HG02588 (cell line): ENCODE measurements around the gene AIPL1.

Source experiments
- ATAC-seq: cut with Tn5 transposase; IDR thresholded peaks from one replicate; pipeline ENCODE4 v1.9.1; 2021; ENCODE audit warnings: mild to moderate bottlenecking, moderate library complexity; ENCODE audit not compliant: unreplicated experiment

Gene AIPL1

DNA sequence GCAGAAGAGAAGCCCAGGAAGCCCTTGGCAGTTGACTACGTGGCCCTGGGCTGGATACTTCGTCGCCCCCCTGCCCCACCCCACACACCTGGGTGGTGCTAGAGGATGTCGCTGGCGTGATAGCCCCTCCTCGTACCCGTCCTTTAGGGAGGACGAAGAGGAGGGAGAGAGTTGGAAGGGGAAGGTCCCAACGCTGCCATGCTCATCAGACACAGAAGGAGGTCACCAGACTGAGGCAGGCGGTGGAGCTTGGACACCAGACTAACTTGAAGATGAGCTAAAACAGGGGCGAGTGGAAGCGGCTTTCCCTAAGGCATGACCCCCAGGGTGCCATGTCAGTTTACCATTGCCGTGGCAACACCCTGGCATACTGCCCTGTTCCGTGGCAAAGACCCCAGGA is 11.0 kb downstream of the AIPL1 start:
- ATAC-seq: no peak

DNA sequence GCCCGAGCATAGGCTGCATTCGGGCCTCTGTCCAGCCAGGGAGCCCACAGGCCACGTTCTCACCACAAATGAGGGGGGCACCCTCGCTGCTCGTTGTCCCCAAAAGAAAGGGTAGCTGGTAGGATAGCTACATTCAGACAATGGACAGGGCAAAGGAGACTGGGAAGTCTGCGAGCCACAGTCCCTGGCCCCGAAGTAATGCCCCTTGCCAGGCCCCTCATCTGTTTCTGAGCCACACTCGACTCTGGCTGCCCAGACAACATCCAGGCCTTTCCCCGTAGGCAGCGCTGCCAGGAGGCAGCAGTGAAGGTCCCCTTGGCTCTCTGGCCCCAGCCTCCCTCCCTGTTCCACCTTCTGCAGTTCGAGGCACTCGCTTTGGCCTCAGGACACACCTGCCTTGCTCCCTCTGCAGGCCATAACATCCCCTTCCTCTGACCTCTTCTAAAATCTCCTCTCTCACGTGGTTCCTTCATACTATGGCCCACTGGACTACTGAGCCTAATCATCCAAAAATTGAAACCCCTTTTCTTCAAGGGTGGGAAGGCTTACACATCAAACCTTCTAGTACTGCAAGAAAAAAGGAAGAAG is 12.2 kb downstream of the AIPL1 start:
- no peak for ATAC-seq

DNA sequence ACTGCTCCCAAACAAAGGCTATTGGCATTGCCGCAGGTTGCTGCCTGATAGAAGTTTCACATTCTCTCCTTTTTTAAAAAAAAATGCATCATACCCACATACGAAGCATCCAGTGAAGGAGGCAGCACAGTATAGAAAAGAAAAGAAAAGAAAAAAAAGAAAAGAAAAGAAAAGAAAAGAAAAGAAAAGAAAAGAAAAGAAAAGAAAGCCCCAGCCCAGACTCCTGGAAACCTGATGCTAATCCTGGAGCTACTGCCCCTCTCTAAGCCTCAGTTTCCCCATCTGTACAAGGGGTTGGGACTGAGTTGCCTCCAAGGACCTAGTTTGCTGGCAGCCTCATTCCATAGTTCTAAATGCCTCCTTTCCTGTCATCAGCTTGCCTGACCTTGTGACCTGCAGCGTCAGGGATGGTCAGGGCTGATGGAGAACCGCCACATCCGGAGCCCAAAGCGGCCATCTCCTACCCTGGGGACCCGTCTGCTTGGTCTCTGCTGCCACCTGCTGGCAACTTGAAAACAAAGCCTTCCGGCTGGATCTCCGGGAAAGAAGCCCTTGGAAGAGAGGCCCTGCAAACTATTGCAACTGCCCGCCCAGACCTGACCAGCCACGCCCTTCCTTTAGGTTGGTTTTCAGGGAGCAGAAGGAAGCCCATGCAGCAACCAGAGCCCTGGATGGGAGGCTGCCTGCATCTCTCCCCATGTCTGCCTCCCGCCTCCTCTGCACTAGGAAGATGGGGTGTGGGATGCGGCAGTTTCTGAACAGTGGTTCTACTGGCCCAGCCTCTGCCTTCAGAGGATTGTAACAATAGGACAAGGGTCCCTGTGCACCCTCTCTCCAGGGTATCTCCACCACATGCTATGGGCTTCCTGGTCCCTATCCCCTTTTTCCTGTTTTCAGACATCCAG is 13.0 kb downstream of the AIPL1 start:
- ATAC-seq: no peak

DNA sequence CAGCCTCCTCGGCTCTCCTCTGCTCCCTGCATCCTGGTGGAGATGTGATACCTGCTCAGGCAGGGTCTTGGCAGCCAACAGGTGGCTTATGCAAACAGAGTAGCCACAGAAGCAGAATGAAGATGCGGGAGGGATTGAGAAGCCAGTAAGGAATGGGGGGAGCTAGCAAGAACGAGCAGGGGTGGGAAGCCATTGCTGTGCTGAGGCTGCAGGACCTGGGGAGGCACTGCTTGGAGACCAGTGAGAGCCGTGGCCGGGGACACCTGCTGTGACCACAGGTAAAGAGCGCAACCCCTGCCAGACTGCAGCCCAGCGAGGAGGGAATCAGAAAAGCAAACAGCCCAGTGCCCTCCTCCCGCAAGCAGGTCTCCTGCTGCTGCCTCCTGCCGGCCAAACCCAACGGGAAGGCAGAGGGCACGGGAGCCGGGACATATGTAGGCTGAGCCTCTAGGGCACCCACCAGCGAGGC is 14.7 kb downstream of the AIPL1 start:
- ATAC-seq: no peak

DNA sequence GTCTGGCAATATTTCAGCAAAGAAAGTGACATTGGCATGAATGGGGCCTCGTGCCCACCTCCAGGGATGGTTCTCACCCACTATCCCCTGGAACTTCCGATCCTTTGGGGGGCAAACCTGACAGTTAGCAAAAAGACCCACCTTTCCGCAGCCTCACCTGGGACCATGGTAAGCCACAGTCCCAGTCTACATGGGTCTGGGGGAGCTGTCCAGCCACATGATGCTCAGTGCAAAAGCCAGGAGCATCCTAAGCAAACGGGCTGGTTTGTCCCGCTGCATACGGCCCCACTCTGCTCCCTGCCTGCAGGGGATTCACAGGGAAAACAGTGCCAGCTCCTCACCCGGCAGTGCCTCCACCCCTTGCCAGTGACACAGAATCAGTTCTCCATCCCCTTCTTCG is 19.3 kb downstream of the AIPL1 start:
- ATAC-seq: no peak

DNA sequence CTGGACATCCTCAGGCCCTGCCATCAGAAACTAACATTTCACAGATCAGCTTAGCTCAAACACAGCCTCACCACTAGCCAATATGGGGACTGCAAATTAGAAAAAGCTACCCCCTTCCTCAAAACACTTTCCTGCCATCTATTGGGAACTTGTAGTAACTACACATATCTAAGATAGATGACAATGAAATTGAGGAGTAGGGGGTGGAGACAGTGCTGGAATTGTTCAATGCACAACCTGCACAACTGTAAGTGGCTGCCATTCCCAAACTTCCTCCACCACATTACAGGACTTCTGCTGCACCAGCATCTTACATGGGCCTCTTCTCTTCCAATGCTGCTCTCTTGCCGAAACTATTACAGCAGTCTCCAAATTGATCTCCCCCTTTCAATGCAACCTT is 21.9 kb downstream of the AIPL1 start:
- ATAC-seq: no peak

DNA sequence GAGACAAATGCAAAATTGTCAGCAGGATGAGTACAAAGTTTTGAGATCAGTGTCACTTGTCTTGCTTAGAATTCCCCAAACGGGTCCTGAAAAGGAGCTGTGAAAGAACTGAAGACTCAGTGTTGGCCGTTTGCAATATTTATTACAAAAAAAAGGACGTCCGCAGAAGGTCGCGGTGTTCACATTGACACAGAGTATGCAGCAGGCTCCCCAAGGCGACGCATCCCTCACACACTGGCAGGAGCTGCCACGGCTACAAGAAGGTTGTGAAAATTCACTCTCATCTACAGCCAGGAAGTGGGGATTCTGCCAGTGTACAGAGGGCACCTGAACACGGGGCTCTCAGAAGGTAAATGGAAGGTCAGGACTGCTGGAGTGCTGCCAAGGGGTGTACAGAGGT is 26.2 kb downstream of the AIPL1 start:
- ATAC-seq: no peak

DNA sequence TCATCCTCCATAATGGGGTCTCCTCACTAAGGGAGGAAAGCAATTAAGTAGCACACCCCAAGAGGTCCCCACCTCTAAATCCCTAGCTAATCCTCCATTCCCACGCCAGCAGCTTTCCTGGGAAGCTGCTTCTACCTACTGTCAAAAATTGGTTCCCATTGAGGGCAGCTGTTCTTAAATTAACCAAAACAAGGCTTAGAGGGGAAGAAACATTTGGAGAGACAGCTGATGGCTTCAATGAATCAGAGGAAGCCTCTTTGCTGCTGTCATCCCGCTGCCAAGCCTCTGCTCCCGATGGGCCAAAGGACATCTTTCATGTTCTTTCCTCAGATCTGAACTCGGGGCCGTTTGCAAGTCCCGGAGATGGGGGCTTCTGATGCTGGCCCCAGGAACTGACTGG is 26.6 kb downstream of the AIPL1 start:
- no peak for ATAC-seq

DNA sequence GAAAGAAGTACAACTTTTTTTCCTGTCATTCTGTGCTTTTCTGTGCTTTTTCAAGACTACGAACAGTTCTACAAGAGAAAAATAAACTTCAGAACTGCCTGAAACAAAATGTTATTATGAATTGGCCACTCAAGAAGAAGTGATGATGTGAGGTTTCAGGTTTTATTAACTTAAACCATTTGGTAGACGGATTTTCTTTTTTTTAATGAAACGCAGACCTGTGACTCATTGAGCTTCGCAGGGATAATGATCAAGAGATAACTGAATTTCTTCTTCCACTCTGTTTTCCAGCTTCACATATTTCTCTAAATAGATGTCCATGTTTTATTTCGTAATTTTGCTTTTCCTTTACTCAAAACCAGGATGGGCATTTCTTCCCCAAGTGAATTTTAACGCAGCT is 32.7 kb downstream of the AIPL1 start:
- no peak for ATAC-seq

DNA sequence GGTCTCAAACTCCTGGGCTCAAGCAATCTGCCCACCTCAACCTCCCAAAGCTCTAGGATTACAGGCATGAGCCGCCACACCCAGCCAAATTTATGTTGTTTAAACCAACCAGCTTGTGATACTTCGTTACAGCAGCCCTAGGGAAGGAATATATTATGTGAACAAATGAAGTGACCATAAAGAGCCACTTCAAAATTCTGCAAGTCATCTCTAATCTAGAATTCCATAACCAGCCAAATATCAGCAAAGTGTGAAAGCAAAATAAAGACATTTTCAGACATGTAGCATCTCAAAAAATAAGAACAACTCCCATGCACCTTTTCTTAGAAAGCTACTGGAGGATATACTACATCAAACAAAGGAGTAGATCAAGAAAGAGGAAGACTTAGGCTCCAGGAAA is 36.0 kb downstream of the AIPL1 start:
- ATAC-seq: no peak

DNA sequence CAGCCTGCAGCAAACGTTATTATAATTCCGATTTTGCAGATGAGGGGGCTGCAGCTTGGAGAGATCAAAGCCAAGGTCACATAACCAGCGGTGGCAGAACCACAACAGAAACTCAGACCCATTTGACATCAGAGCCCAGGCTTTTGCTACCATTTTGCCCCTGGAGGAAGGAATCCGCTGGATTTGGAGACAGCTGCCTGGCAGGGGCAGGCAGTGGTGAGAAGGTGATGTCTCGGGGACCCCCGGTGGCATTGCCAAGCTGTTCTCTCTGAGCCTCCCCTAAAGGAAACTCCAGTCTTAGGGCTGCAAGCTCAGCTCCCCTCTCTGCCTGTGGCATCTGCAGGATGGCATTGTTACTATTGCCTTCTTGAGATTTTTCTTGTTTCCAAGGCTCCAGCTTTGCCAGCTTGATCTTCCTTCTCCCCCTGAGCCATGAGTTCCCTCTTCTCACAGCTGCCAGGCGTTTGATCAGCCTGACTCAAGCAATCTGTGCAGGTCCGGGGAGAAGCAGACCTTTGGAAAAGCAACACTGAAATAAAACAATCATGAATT is 40.8 kb downstream of the AIPL1 start:
- ATAC-seq: no peak

DNA sequence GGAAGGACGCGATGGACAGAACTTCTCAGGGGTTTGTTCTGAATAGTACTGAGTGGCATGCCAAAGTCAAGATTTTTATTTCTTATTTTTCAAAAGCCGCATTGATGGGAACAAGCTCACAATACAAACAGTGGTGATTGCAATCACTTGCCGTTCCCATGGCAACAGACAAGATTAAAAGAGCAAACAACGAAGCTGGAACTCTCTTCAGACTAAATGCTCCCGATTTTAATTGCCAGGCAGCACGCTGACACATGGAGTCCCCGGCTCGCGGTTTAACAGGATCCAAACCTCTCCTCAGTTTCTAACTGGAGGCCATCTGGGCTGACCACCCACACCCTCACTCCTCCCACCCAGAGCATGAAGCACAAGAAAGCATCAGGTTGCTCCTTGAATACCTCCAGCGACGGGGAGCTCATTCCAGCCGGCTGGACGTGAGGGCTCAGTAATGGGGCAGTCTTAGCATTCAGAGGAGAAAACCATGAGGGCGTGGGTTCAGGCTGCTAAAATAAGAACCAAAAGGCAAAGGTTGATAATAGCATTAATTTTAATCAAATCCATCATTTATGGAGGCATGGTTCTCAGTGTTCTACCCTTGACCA is 41.5 kb downstream of the AIPL1 start:
- ATAC-seq: no peak

DNA sequence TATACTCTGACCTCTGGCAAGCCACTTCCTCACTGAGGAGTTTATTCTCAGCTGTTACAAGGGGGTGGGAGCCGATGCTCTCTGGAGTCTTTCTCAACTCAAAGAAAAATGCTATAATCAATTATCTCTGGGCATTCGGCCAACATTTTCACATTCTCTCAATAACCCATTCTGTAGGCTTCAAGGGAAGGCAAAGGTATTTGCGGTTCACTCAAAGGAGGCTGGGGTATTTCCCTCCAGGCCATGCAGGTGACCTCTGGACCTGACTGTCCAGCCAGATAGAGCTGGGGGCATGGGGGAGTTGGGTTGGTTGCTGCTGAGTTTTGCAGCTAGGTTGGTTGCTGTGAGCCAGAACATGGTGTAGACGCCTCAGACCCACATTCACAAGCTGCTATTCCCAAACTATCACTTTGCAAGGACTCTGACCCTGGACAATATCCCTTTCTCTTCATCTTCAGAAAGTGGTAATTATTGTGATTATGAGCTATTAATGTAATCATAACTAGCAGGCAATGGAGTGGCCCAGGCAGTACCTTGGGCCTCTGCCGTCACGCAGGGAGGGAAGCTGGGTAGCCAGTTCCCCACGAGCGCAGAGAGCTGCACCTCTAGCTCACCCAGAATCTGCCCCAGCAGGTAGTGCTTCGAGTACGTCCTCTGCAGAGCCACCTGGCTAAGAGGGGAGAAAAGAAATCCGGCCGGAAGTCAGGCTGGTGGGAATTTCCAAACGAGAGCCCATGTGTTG is 42.1 kb downstream of the AIPL1 start:
- no peak for ATAC-seq

DNA sequence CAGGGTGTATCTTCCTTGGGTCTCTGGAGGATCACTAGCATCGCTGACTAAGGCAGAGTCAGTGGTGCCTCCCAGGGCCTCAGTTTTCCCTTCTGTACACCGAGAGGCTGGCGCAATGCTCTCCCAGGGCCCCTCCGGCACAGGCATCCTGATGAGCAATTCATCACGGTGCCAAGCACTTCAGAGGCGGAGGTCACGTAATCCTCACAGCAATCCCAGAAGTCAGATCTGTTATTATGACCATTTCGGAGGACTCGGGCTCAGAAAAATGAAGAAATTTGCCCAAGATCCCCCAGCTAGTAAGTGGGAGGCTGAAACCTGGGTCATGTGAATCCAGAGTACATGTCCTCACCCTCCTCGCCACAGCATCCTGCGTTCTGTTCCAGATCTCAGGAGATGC is 46.5 kb downstream of the AIPL1 start:
- ATAC-seq: no peak

DNA sequence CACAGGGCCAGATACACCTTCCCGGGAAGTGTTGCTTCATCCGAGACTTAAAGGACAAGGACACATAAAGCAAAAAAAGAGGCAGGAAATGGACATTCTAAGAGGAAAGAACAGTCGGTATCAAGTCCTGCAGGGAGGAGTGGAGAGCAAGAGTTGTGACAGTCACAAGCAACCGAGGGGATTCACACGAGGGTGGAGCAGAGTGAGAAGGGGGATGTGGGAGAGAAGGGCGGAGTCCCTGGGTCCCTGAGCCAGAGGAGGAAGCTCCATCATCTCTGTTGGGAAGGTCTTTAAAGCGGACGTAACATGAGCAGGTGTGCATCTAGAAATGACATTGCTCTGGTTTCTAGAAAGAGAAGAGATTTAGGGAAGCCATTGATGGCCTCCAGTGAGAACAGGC is 47.1 kb downstream of the AIPL1 start:
- ATAC-seq: no peak

DNA sequence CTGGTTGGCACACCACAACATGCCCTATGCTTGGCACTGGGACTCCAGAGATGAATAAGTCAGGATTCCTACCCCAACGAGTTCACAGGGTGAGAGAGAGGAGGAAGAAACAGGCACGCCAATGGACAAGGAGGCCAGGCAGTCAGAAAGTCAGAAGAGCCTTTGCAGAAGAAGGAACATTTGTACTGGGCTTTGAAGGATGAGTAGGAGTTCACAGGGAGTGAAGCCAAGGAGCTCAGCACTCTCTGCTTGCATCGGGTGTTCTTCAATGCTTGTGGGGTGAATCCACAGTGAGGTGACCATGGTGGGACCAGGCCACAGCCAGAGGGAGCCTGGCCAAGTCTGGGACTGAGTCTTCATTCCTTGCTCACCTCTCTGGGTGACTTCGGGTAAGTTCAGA is 47.5 kb downstream of the AIPL1 start:
- ATAC-seq: no peak

DNA sequence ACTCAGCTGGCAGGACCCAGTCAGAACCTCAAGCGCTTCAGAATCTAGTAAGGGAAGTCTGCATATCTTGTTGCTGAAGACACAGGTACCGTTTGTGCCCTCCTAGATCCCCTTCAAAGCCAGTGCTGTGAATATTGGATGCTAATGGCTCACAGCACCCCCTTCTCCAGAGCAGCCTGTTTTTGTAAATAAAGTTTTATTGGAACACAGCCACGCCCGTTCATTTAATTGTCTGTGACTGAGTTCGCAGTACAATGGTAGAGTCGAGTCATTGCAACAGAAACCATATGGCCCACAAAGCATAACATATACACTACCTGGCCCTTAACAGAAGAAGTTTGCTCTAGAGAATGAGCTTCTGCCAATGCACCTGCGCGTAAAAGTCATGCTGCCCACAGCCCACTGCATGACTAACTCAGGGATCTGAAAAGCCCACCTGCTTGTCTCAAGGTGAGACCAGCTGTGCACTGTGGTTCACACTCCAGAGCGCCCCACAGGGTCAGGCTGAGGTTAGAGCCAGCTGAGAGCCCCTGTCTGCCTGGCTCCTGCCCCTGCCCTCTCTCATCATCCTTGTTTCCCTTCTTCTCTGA is 48.8 kb downstream of the AIPL1 start:
- no peak for ATAC-seq

DNA sequence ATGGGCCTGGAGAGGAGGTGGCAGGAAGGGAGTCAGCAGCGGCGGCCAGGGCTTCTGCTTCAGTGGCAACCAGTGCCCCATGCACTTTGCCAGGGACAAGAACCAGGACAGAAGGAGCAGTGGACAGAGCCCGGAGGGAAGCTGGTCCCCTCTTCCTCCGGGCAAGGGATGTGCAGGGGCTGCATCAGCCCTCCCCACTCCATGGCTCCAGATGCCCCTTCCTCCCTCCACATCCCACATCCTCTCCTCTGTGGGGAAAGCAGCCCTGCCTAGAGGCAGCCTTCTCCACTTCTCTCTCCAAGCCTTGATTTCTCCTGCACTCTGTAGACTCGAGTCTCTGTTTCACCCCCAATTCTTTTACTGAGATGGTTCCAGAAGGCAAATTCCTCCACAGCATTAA is 50.4 kb downstream of the AIPL1 start:
- no peak for ATAC-seq

DNA sequence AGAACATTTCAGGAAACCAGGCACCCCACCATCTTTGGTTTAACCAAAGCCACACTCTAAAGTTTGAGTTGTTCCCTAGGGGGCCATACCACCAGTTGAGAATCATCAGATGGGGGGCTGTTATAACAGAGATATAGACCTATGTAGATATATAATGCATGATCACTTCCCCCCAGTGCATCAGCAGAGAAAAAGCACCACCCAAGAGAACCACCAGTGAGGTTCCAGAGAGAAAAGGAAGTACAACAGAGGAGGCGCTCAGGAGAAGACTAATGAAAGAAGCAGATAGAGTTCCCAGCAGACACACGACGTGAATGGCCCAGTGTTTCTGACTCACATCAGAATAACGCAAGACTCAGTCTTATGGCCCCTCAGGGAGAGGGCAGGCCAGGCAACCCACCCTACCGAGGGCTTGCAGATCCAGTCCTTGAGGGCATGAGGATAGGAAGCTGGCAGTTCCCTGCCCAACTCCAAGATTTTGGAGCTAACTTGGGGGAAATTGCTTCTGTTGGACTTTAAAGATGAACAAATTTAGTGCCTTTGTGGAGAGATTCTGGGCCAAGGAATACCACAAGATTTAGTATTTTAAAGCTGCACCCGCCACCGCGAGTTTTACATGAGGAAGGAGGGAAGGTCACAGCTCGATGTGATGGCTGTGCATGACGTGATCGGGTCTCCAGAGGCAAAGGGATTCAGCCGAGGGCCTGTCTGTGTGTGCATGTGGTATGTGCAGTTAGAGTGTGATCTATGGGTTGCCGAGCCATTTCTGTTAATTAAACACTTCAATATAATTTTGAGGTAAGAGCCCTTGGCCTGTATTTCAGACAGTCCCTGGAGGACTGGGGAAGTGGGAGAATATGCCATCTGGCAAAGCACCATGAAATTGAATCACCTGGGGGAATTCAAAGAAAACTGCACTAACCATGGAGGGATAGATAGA is 53.1 kb downstream of the AIPL1 start:
- ATAC-seq: no peak
